ENCODE data around the gene ERCC1. TPM values are rescaled to one million over a fixed set of nuclear protein-coding genes. Genes with fewer than 3 reads are reported as not detected.

ERCC1 gene
- total RNA-seq, 1 donor from 2014 or later: 117 TPM

- peak overlapping the region; percentile 98 for H3K27ac Mint-ChIP-seq (ENCODE audit: unreplicated experiment)
- peaks cover 23% of the 10 kb centered on the region for H3K4me1 Mint-ChIP-seq (ENCODE audit: unreplicated experiment)
- no peaks in the 10 kb centered on the region for H3K27me3 Mint-ChIP-seq (ENCODE audit: unreplicated experiment)
- TF ChIP-seq CTCF (IDR thresholded peaks at IDR 0.05): no peak
- H3K9me3 Mint-ChIP-seq (ENCODE audit: unreplicated experiment): no peaks in the 10 kb centered on the region
- peaks cover 16% of the 10 kb centered on the region for H3K36me3 Mint-ChIP-seq (ENCODE audit: unreplicated experiment)
- peak overlapping the region; percentile 92 for H3K4me3 Mint-ChIP-seq (ENCODE audit: unreplicated experiment)
- DNase-seq (ENCODE audit: extremely low spot score, unreplicated experiment): peak; percentile 87
Observed at GRCh38 chr19:45468803-45469131, 45.0 kb upstream of the ERCC1 start.

GRCh38 chr19:45468159-45468651 is 44.5 kb upstream of the ERCC1 start:
- peak; percentile 16 for TF ChIP-seq CTCF (IDR thresholded peaks at IDR 0.05)
- peak overlapping the region; percentile 92 for H3K4me3 Mint-ChIP-seq (ENCODE audit: unreplicated experiment)
- peaks cover 23% of the 10 kb centered on the region for H3K4me1 Mint-ChIP-seq (ENCODE audit: unreplicated experiment)
- DNase-seq (ENCODE audit: extremely low spot score, unreplicated experiment): no peak
- peak overlapping the region; percentile 98 for H3K27ac Mint-ChIP-seq (ENCODE audit: unreplicated experiment)
- H3K36me3 Mint-ChIP-seq (ENCODE audit: unreplicated experiment): peaks cover 16% of the 10 kb centered on the region
- H3K9me3 Mint-ChIP-seq (ENCODE audit: unreplicated experiment): no peaks in the 10 kb centered on the region
- no peaks in the 10 kb centered on the region for H3K27me3 Mint-ChIP-seq (ENCODE audit: unreplicated experiment)

GRCh38 chr19:45467456-45468158 is 43.9 kb upstream of the ERCC1 start, which contains the start of gene FOSB:
Gene FOSB (plus strand): TSS chr19:45467996. CDS start chr19:45468587, 591 bp downstream.
- H3K36me3 Mint-ChIP-seq (ENCODE audit: unreplicated experiment): peaks cover 12% of the 10 kb centered on the region
- no peaks in the 10 kb centered on the region for H3K27me3 Mint-ChIP-seq (ENCODE audit: unreplicated experiment)
- TF ChIP-seq CTCF (IDR thresholded peaks at IDR 0.05): peak; percentile 38
- H3K9me3 Mint-ChIP-seq (ENCODE audit: unreplicated experiment): no peaks in the 10 kb centered on the region
- peak within 1 kb of the TSS; percentile 98 for H3K27ac Mint-ChIP-seq (ENCODE audit: unreplicated experiment)
- DNase-seq (ENCODE audit: extremely low spot score, unreplicated experiment): peak; percentile 98
- H3K4me1 Mint-ChIP-seq (ENCODE audit: unreplicated experiment): peaks cover 21% of the 10 kb centered on the region
- H3K4me3 Mint-ChIP-seq (ENCODE audit: unreplicated experiment): peak within 1 kb of the TSS; percentile 92

DNA sequence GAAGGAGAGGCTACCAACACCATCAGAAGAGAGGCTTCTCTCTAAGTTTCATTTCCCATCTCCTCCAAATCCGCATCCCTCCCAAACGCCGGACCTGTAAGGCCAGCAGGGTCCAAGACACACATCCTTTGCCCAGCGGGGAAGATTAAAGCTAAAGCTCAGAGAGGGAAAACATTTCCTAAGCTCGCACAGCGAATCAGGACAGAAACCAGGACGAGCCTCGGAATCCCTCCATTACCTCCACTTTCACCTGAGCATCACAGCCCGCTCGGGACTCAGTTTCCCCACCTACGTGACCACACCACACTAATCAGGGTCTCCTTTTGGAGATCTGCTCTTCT is 43.4 kb upstream of the ERCC1 start:
- Mint-ChIP-seq H3K27me3 (ENCODE audit: unreplicated experiment) (no peaks in the 10 kb centered on the region), H3K4me3 (ENCODE audit: unreplicated experiment) (peak overlapping the region; percentile 64), H3K4me1 (ENCODE audit: unreplicated experiment) (peaks cover 20% of the 10 kb centered on the region), H3K27ac (ENCODE audit: unreplicated experiment) (peak overlapping the region; percentile 98), H3K9me3 (ENCODE audit: unreplicated experiment) (no peaks in the 10 kb centered on the region), H3K36me3 (ENCODE audit: unreplicated experiment) (peaks cover 8% of the 10 kb centered on the region)
- DNase-seq (ENCODE audit: extremely low spot score, unreplicated experiment): no peak
- TF ChIP-seq CTCF (IDR thresholded peaks at IDR 0.05): no peak

DNA sequence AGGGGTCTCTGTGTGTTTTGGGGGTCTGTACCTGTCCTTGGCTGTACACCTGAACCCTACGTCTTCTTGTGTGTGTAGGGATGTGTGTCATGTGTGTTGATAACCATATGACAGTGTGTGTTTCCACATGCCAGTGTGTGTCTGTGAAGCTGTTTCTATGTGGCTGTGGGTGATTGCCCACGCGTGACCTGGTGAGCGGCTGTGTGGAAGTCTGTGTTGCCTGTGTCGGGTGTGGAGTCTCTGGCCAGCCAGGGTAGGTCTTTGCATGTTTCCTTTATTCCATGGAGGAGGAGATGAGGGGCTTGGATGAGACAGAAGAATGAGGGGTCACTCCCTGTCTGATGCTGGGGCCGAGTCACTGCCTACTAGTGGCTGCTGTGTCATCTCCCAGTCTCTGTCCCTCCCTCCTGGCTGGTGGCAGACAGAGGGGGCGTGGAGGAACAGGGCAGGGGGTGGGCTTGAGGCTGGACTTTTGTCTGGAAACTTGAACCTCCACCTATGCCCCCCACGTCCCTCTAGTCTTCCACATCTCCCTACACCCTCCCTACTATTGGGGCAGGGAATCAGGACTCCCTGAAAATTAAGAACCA is 41.2 kb upstream of the ERCC1 start:
- no peaks in the 10 kb centered on the region for H3K27me3 Mint-ChIP-seq (ENCODE audit: unreplicated experiment)

More for the DNA sequence above, 41.2 kb upstream of the ERCC1 start:
- no peak for DNase-seq (ENCODE audit: extremely low spot score, unreplicated experiment)
- no peak for TF ChIP-seq CTCF (IDR thresholded peaks at IDR 0.05)
- peaks cover 13% of the 10 kb centered on the region for H3K4me1 Mint-ChIP-seq (ENCODE audit: unreplicated experiment)
- no peak overlapping the region for H3K27ac Mint-ChIP-seq (ENCODE audit: unreplicated experiment)
- H3K9me3 Mint-ChIP-seq (ENCODE audit: unreplicated experiment): no peaks in the 10 kb centered on the region
- no peak overlapping the region for H3K4me3 Mint-ChIP-seq (ENCODE audit: unreplicated experiment)
- no peaks in the 10 kb centered on the region for H3K36me3 Mint-ChIP-seq (ENCODE audit: unreplicated experiment)

All from osteocyte (in vitro differentiated cells).